Measurements from ENCODE around the gene DDR1. TPM values are rescaled to one million over a fixed set of nuclear protein-coding genes. Genes with fewer than 3 reads are reported as not detected.

Gene DDR1
- total RNA-seq, 1 experiment from 2014 or later = 230 TPM

- ChIA-PET POLR2A (interaction anchor here (0.5 to 1.5 kb wide), 2 partner anchors 23 to 199 kb away, joined by 4 read pairs; partner anchors contain the start of gene VARS2), CTCF (interaction anchor here (1.6 to 2.9 kb wide), 3 partner anchors 22 to 197 kb away, joined by 4 to 20 read pairs (median 7); no protein-coding TSS in a partner anchor)
- peak overlapping the region; percentile 71 for H3K27ac Mint-ChIP-seq
- no peaks in the 10 kb centered on the region for H3K9me3 Mint-ChIP-seq
- H3K27me3 Mint-ChIP-seq (ENCODE audit: low read depth) = no peaks in the 10 kb centered on the region
- peaks cover 37% of the 10 kb centered on the region for H3K4me1 Mint-ChIP-seq
- no peak overlapping the region for H3K4me3 Mint-ChIP-seq
- TF ChIP-seq, protein P1, sequence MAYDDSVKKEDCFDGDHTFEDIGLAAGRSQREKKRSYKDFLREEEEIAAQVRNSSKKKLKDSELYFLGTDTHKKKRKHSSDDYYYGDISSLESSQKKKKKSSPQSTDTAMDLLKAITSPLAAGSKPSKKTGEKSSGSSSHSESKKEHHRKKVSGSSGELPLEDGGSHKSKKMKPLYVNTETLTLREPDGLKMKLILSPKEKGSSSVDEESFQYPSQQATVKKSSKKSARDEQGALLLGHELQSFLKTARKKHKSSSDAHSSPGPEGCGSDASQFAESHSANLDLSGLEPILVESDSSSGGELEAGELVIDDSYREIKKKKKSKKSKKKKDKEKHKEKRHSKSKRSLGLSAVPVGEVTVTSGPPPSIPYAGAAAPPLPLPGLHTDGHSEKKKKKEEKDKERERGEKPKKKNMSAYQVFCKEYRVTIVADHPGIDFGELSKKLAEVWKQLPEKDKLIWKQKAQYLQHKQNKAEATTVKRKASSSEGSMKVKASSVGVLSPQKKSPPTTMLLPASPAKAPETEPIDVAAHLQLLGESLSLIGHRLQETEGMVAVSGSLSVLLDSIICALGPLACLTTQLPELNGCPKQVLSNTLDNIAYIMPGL (CRISPR knock-in tag; IDR thresholded peaks at IDR 0.05) = no peak
- TF ChIP-seq TEAD1 (CRISPR knock-in tag; IDR thresholded peaks at IDR 0.05) (no peak), ATF6 (CRISPR knock-in tag; IDR thresholded peaks at IDR 0.05) (no peak), ZNF512 (CRISPR knock-in tag; IDR thresholded peaks at IDR 0.05; ENCODE audit: borderline replicate concordance) (no peak), HMGA2 (CRISPR knock-in tag; IDR thresholded peaks at IDR 0.05) (no peak), CBFB (CRISPR knock-in tag; IDR thresholded peaks at IDR 0.05; ENCODE audit: low read depth) (no peak), ESRRA (CRISPR knock-in tag; IDR thresholded peaks at IDR 0.05; ENCODE audit: borderline replicate concordance) (no peak), SP1 (CRISPR knock-in tag; conservative IDR thresholded peaks at IDR 0.05) (no peak), ZNF219 (CRISPR knock-in tag; IDR thresholded peaks at IDR 0.05; ENCODE audit: borderline replicate concordance) (no peak), ZBTB21 (CRISPR knock-in tag; IDR thresholded peaks at IDR 0.05; ENCODE audit: borderline replicate concordance) (no peak)
- TF ChIP-seq, protein P2, sequence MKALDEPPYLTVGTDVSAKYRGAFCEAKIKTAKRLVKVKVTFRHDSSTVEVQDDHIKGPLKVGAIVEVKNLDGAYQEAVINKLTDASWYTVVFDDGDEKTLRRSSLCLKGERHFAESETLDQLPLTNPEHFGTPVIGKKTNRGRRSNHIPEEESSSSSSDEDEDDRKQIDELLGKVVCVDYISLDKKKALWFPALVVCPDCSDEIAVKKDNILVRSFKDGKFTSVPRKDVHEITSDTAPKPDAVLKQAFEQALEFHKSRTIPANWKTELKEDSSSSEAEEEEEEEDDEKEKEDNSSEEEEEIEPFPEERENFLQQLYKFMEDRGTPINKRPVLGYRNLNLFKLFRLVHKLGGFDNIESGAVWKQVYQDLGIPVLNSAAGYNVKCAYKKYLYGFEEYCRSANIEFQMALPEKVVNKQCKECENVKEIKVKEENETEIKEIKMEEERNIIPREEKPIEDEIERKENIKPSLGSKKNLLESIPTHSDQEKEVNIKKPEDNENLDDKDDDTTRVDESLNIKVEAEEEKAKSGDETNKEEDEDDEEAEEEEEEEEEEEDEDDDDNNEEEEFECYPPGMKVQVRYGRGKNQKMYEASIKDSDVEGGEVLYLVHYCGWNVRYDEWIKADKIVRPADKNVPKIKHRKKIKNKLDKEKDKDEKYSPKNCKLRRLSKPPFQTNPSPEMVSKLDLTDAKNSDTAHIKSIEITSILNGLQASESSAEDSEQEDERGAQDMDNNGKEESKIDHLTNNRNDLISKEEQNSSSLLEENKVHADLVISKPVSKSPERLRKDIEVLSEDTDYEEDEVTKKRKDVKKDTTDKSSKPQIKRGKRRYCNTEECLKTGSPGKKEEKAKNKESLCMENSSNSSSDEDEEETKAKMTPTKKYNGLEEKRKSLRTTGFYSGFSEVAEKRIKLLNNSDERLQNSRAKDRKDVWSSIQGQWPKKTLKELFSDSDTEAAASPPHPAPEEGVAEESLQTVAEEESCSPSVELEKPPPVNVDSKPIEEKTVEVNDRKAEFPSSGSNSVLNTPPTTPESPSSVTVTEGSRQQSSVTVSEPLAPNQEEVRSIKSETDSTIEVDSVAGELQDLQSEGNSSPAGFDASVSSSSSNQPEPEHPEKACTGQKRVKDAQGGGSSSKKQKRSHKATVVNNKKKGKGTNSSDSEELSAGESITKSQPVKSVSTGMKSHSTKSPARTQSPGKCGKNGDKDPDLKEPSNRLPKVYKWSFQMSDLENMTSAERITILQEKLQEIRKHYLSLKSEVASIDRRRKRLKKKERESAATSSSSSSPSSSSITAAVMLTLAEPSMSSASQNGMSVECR (CRISPR knock-in tag; IDR thresholded peaks at IDR 0.05; ENCODE audit: borderline replicate concordance) = no peak
- TF ChIP-seq, protein P3, sequence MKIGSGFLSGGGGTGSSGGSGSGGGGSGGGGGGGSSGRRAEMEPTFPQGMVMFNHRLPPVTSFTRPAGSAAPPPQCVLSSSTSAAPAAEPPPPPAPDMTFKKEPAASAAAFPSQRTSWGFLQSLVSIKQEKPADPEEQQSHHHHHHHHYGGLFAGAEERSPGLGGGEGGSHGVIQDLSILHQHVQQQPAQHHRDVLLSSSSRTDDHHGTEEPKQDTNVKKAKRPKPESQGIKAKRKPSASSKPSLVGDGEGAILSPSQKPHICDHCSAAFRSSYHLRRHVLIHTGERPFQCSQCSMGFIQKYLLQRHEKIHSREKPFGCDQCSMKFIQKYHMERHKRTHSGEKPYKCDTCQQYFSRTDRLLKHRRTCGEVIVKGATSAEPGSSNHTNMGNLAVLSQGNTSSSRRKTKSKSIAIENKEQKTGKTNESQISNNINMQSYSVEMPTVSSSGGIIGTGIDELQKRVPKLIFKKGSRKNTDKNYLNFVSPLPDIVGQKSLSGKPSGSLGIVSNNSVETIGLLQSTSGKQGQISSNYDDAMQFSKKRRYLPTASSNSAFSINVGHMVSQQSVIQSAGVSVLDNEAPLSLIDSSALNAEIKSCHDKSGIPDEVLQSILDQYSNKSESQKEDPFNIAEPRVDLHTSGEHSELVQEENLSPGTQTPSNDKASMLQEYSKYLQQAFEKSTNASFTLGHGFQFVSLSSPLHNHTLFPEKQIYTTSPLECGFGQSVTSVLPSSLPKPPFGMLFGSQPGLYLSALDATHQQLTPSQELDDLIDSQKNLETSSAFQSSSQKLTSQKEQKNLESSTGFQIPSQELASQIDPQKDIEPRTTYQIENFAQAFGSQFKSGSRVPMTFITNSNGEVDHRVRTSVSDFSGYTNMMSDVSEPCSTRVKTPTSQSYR (CRISPR knock-in tag; IDR thresholded peaks at IDR 0.05) = no peak
- TF ChIP-seq, protein P4, sequence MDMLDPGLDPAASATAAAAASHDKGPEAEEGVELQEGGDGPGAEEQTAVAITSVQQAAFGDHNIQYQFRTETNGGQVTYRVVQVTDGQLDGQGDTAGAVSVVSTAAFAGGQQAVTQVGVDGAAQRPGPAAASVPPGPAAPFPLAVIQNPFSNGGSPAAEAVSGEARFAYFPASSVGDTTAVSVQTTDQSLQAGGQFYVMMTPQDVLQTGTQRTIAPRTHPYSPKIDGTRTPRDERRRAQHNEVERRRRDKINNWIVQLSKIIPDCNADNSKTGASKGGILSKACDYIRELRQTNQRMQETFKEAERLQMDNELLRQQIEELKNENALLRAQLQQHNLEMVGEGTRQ (CRISPR knock-in tag; IDR thresholded peaks at IDR 0.05) = no peak
- DNase-seq (ENCODE audit: low spot score) (no peak), ATAC-seq (no peak)
- H3K36me3 Mint-ChIP-seq = peaks cover 54% of the 10 kb centered on the region
Measured at GRCh38 chr6:30890646-30891449, 6.5 kb downstream of the DDR1 start.
